Sigmoid colon (tissue), 7 donors: ENCODE data around the gene TTC3. TPM values are rescaled to one million over a fixed set of nuclear protein-coding genes. Genes with fewer than 3 reads are reported as not detected.

ENCODE experiments used
- DNase-seq: peaks from one replicate; pipeline ENCODE4 v3.0.0-alpha.2; 2019
- H3K27ac ChIP-seq, 4 donors: fragments of 200-600 bp; sonication (generic); one replicate each; pipeline ENCODE4 v1.5.1; 2016 to 2019; ENCODE audit warnings: mild to moderate bottlenecking in 1 of 4
- H3K27me3 ChIP-seq, 3 donors: fragments of 200-600 bp; sonication (generic); one replicate each; pipeline ENCODE4 v1.5.1; 2019; ENCODE audit warnings: mild to moderate bottlenecking in 1 of 3
- H3K36me3 ChIP-seq, 4 donors: fragments of 200-600 bp; sonication (generic); one replicate each; pipeline ENCODE4 v1.5.1; 2016 to 2019
- H3K4me1 ChIP-seq, 4 donors: fragments of 200-600 bp; sonication (generic); one replicate each; pipeline ENCODE4 v1.5.1; 2017 to 2019
- H3K4me3 ChIP-seq, 4 donors: fragments of 200-600 bp; sonication (generic); one replicate each; pipeline ENCODE4 v1.5.1; 2017 to 2019; ENCODE audit warnings: mild to moderate bottlenecking in 2 of 4, moderate library complexity in 1 of 4
- H3K9me3 ChIP-seq, 4 donors: fragments of 200-600 bp in 3 of 4; sonication (generic) in 3 of 4; one replicate each; pipeline versions ENCODE4 v1.5.1 to v1.6.1; 2013 to 2019
- CTCF ChIP-seq, 4 experiments: fragments of 450-650 bp in 3 of 4; fragments of 200-600 bp in 1 of 4; IDR thresholded peaks; one replicate each; pipeline ENCODE4 v1.5.1; 2016 to 2019; ENCODE audit warnings: antibody characterized with exemption in 4 of 4, mild to moderate bottlenecking in 3 of 4, moderate library complexity in 2 of 4
- EP300 ChIP-seq, 4 donors: sonication (generic); formaldehyde crosslinking; IDR thresholded peaks; one replicate each; pipeline ENCODE4 v1.6.1; 2017; ENCODE audit warnings: antibody characterized with exemption in 4 of 4
- POLR2A ChIP-seq, 2 donors: fragments of 450-650 bp; IDR thresholded peaks; one replicate each; pipeline ENCODE4 v1.6.1; 2016; ENCODE audit warnings: antibody characterized with exemption in 2 of 2, mild to moderate bottlenecking in 2 of 2, moderate library complexity in 2 of 2
- POLR2AphosphoS5 ChIP-seq, 4 donors: sonication (generic); formaldehyde crosslinking; IDR thresholded peaks; one replicate each; pipeline ENCODE4 v1.6.1; 2017; ENCODE audit warnings: antibody characterized with exemption in 4 of 4
- WGBS, 2 donors: extraction: QIAGEN DNeasy Blood & Tissue Kit; methylation state at CpG; one replicate each; pipeline ENCODE4 v1.1.7; 2013; 5-methylcytosine and 5-hydroxymethylcytosine counted together
- intact Hi-C: fragments of 100-400 bp; cut with DNase I; formaldehyde crosslinking; loops from one replicate; pipeline ENCODE4 v1.15.1; 2023
- polyA plus RNA-seq, 3 donors: library from polyadenylated mRNA; stranded (reverse); fragments of 200-250 nt; gene quantifications; one replicate each; pipeline ENCODE4 v1.2.3, GENCODE V29; 2013
- total RNA-seq, 4 donors: library from RNA; depleted of rRNA; stranded (reverse); fragments of >200 nt; gene quantifications; one replicate each; pipeline ENCODE4 v1.1.0, GENCODE V29; 2016
- donor health status: healthy with polysubstance abuse.
- donor health status: Bipolar disorder and iron deficiency.
- donor health status: healthy.

Gene TTC3
- total and polyA plus RNA-seq, 7 donors, result 22.2 to 151 (median 108) TPM

DNA sequence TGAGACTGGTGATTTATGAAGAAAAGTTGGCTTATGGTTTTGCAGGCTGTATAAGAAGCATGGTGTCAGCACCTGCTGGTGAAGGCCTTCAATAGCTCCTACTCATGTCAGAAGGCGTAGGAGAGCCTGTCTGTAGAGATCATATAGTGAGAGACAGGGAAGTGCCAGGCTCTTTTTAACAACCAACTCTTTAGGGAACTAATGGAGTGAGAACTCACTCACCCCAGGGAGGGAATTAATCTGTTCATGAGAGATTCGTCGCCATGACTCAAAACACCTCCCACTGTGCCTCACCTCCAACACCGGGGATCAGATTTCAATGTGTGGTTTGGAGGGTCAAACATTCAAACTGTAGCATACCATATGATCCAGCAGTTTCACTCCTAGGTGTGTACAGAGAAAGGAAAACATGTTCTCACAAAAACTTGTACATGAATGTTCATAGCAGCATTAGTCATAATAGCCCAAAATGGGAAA is 72.6 kb downstream of the TTC3 start:
- H3K4me3 ChIP-seq, result no peak overlapping the region
- peaks cover 0 to 78% (median 9%) of the 10 kb centered on the region in 4 donors for H3K36me3 ChIP-seq
- DNase-seq, result no peak
- intact Hi-C loops, result no loop called here
- H3K27ac ChIP-seq, result no peak overlapping the region
- no peaks in the 10 kb centered on the region for H3K9me3 ChIP-seq
- TF ChIP-seq POLR2A (IDR thresholded peaks at IDR 0.05) (no peak), POLR2AphosphoS5 (IDR thresholded peaks at IDR 0.05) (no peak), EP300 (IDR thresholded peaks at IDR 0.05) (no peak), CTCF (IDR thresholded peaks at IDR 0.05) (no peak)
- no peaks in the 10 kb centered on the region for H3K27me3 ChIP-seq
- WGBS, 2 donors, result 89 to 94% methylated on average over 4 of the region's 4 CpGs
- H3K4me1 ChIP-seq, result no peaks in the 10 kb centered on the region

GRCh38 chr21:37146320-37147235 is 73.5 kb downstream of the TTC3 start:
- no peaks in the 10 kb centered on the region for H3K9me3 ChIP-seq
- 81 to 88% methylated on average over 8 of the region's 8 CpGs for WGBS, 2 donors
- no peaks in the 10 kb centered on the region for H3K4me1 ChIP-seq
- no peak overlapping the region for H3K27ac ChIP-seq
- no peak for TF ChIP-seq EP300 (IDR thresholded peaks at IDR 0.05)
- TF ChIP-seq POLR2A (IDR thresholded peaks at IDR 0.05), result no peak
- no peak for TF ChIP-seq CTCF (IDR thresholded peaks at IDR 0.05)
- no peak for TF ChIP-seq POLR2AphosphoS5 (IDR thresholded peaks at IDR 0.05)
- no peak overlapping the region for H3K4me3 ChIP-seq
- H3K36me3 ChIP-seq, result peaks cover 0 to 78% (median 9%) of the 10 kb centered on the region in 4 donors
- no peak for DNase-seq
- H3K27me3 ChIP-seq, result no peaks in the 10 kb centered on the region
- intact Hi-C loops, result no loop called here

GRCh38 chr21:37149411-37149810 is 76.4 kb downstream of the TTC3 start:
- intact Hi-C loops, result no loop called here
- no peak overlapping the region for H3K4me3 ChIP-seq
- H3K27me3 ChIP-seq, result no peaks in the 10 kb centered on the region
- TF ChIP-seq EP300 (IDR thresholded peaks at IDR 0.05) (no peak), POLR2AphosphoS5 (IDR thresholded peaks at IDR 0.05) (no peak), POLR2A (IDR thresholded peaks at IDR 0.05) (no peak), CTCF (IDR thresholded peaks at IDR 0.05) (no peak)
- peaks cover 0 to 19% (median 17%) of the 10 kb centered on the region in 4 donors for H3K4me1 ChIP-seq
- H3K9me3 ChIP-seq, result no peaks in the 10 kb centered on the region
- H3K27ac ChIP-seq, result peak overlapping the region in 2 of 4 donors; percentile 22 to 36
- peaks cover 0 to 82% (median 7%) of the 10 kb centered on the region in 4 donors for H3K36me3 ChIP-seq
- no peak for DNase-seq

DNA sequence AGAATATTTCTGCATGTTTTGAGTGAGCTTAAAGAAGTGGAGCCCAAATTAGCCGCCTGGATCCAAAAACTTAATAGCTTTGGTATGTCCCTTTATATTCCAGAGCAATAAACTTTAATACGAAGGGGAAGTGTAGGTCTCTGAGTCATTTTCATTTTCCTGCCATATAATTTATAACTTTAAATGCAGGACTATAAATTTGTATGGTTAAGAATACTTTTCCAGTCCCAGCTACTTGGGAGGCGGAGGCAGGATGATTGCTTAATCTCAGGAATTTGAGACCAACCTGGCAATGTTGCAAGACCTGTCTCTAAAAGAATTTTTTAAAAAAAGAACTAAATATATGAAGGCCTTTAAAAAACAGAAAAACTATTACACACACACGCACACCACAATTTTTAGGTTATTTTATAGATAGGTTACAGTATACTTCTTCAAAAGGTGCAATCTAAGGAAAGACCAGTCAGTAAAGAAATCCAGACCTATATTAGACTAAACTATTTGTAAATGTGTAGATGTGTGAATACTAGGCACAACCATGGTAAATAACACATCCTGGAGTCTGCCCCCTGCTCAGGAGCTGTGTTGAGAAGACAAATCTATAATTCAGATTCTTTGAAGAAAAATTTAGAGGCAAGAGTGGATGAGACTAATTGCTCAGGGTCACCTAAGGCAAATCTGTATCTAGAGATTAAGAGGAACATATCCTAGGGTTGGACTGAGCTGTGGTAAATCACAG is 80.3 kb downstream of the TTC3 start:
- Histone ChIP-seq H3K4me3 (no peak overlapping the region), H3K36me3 (peaks cover 0 to 58% (median 3%) of the 10 kb centered on the region in 4 donors), H3K9me3 (no peaks in the 10 kb centered on the region), H3K4me1 (peaks cover 0 to 23% (median 20%) of the 10 kb centered on the region in 4 donors), H3K27me3 (no peaks in the 10 kb centered on the region), H3K27ac (peak overlapping the region in 3 of 4 donors; percentile 63 to 81 (median 71))
- intact Hi-C loops, result loop anchor here (10.0 kb wide), 1 partner anchor 211 kb away; the partner anchor contains the start of gene DYRK1A
- TF ChIP-seq POLR2A (IDR thresholded peaks at IDR 0.05), result no peak
- peak in 3 of 4 donors; percentile 36 to 44 (median 43) for TF ChIP-seq POLR2AphosphoS5 (IDR thresholded peaks at IDR 0.05)
- TF ChIP-seq CTCF (IDR thresholded peaks at IDR 0.05), result no peak
- peak in 1 of 4 donors; percentile 27 for TF ChIP-seq EP300 (IDR thresholded peaks at IDR 0.05)
- 23 to 59% methylated on average over 4 of the region's 4 CpGs for WGBS, 2 donors
- no peak for DNase-seq
